Osteocyte (in vitro differentiated cells): ENCODE measurements around the gene EXOSC3. TPM values are rescaled to one million over a fixed set of nuclear protein-coding genes. Genes with fewer than 3 reads are reported as not detected.

ENCODE experiments used
- DNase-seq: peaks from one replicate; pipeline ENCODE4 v3.0.0; 2021; ENCODE audit warnings: mixed read lengths; ENCODE audit not compliant: unreplicated experiment; ENCODE audit errors: extremely low spot score
- H3K27ac Mint-ChIP-seq: one replicate; pipeline ENCODE4 v1.8.0; 2021; ENCODE audit warnings: mild to moderate bottlenecking, mixed read lengths; ENCODE audit not compliant: unreplicated experiment
- H3K27me3 Mint-ChIP-seq: one replicate; pipeline ENCODE4 v1.8.0; 2021; ENCODE audit warnings: mixed read lengths; ENCODE audit not compliant: unreplicated experiment
- H3K36me3 Mint-ChIP-seq: one replicate; pipeline ENCODE4 v1.8.0; 2021; ENCODE audit warnings: mixed read lengths; ENCODE audit not compliant: unreplicated experiment
- H3K4me1 Mint-ChIP-seq: one replicate; pipeline ENCODE4 v1.8.0; 2021; ENCODE audit warnings: mixed read lengths; ENCODE audit not compliant: unreplicated experiment
- H3K4me3 Mint-ChIP-seq: one replicate; pipeline ENCODE4 v1.8.0; 2021; ENCODE audit warnings: mild to moderate bottlenecking, moderate library complexity, mixed read lengths; ENCODE audit not compliant: unreplicated experiment
- H3K9me3 Mint-ChIP-seq: one replicate; pipeline ENCODE4 v1.8.0; 2021; ENCODE audit warnings: mixed read lengths; ENCODE audit not compliant: unreplicated experiment
- CTCF ChIP-seq: fragments of 200-600 bp; sonication (generic); IDR thresholded peaks from 2 replicates; pipeline ENCODE4 v1.5.0; 2021; ENCODE audit warnings: antibody characterized with exemption, mild to moderate bottlenecking, moderate library complexity
- total RNA-seq: library from RNA; stranded (reverse); gene quantifications from 2 replicates; pipeline ENCODE4 v1.2.1, GENCODE V29; 2021

EXOSC3 gene
- total RNA-seq, 1 donor from 2014 or later = 31.6 TPM

DNA sequence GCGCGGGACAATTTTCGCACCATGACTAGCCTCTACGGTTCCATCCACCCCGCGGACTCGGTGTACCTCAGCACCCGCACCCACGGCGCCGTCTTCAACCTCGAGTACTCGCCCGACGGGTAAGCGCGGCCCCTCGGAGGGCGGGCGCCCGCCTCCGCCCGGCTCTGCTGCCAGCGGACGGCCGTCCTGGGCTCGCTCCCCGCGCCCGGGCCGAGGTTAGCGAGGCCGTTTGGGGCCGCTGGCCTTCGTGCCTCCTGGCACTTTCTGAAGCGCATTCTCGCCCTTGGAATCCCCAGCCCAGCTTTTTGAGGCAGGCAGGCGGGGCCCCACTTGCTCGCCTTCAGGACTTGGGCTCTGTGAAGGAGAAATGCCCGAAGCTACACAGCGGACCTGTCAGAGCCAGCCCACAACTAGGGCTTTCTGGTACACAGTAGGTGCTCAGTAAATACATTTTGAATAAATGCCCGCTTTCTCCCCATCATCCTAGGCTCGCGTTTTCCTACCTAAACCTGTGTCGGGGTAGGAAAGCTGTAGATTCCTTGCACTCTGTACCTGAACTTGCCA lies 16.5 kb upstream of the EXOSC3 start:
- peaks cover 5% of the 10 kb centered on the region for H3K36me3 Mint-ChIP-seq
- H3K27me3 Mint-ChIP-seq = no peaks in the 10 kb centered on the region
- H3K4me1 Mint-ChIP-seq = peaks cover 31% of the 10 kb centered on the region
- peak overlapping the region; percentile 80 for H3K27ac Mint-ChIP-seq
- DNase-seq = no peak
- H3K9me3 Mint-ChIP-seq = no peaks in the 10 kb centered on the region
- H3K4me3 Mint-ChIP-seq = peak overlapping the region; percentile 91
- TF ChIP-seq CTCF = no peak

DNA sequence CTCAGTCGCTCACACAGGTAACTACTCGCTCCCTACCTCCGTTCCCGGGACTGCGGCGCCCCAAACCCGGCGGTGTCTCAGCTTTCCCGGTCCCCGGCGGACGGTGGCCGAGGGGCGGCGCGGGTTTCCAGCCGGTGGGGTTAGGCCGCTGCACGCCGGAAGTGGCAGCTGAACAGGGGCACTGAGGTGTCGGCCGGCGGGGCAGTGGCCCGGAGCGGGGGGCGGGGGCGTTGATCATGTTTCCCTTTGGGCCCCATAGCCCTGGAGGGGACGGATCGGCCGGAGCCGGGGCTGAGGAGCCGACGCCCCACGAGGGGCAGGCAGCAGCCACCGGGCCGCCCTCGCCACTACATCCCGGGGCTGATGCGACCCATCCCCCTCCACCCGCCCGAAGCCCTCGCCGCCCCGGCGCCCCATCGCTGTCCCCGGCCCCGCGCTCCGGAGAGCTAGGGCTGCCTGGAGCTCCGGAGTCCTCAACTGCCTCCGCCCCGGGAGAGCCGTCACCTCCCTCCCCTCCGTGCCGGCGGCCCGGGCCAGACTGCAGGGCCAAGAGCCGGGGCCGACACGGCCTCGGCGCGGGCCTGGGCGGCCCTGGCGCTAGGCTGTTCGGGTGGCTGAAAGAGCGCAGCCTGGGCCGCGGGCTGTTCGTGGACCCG lies 15.9 kb upstream of the EXOSC3 start, which contains the start of gene DCAF10:
Gene DCAF10 (plus strand): TSS at position 167 of the 656 bp plus-strand sequence. CDS start 70 bp downstream, at position 237.
- peak within 1 kb of the TSS; percentile 91 for H3K4me3 Mint-ChIP-seq
- peak within 1 kb of the TSS; percentile 90 for H3K27ac Mint-ChIP-seq
- H3K36me3 Mint-ChIP-seq = peaks cover 5% of the 10 kb centered on the region
- no peak for TF ChIP-seq CTCF
- peak; percentile 96 for DNase-seq
- H3K4me1 Mint-ChIP-seq = peaks cover 31% of the 10 kb centered on the region
- H3K9me3 Mint-ChIP-seq = no peaks in the 10 kb centered on the region
- H3K27me3 Mint-ChIP-seq = no peaks in the 10 kb centered on the region

GRCh38 chr9:37798677-37799076 lies 13.8 kb upstream of the EXOSC3 start:
- no peak for TF ChIP-seq CTCF
- Mint-ChIP-seq H3K27ac (no peak overlapping the region), H3K27me3 (no peaks in the 10 kb centered on the region), H3K36me3 (no peaks in the 10 kb centered on the region), H3K4me1 (peaks cover 28% of the 10 kb centered on the region), H3K9me3 (no peaks in the 10 kb centered on the region), H3K4me3 (no peak overlapping the region)
- no peak for DNase-seq

GRCh38 chr9:37796232-37796631 lies 11.4 kb upstream of the EXOSC3 start:
- Mint-ChIP-seq H3K9me3 (no peaks in the 10 kb centered on the region), H3K4me3 (no peak overlapping the region), H3K36me3 (no peaks in the 10 kb centered on the region), H3K27me3 (no peaks in the 10 kb centered on the region), H3K4me1 (peaks cover 10% of the 10 kb centered on the region), H3K27ac (no peak overlapping the region)
- TF ChIP-seq CTCF = no peak
- no peak for DNase-seq

DNA sequence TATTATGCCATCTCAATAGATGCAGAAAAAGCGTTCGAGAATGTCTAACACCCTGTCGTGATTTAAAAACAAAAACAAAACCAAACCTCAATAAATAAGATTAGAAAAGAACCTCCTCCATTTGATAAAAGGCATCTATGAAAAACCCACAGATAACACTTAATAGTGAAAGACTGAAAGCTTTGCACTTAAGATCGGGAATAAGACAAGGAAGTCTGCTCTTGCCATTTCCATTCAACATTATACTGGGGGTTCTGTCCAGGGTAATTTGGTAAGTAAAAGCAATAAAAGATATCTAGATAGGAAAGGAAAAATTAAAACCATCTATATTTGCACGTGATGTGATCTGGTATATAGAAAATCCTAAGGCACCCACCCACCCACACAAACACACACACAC lies 7.3 kb upstream of the EXOSC3 start:
- H3K27me3 Mint-ChIP-seq = no peaks in the 10 kb centered on the region
- no peak overlapping the region for H3K27ac Mint-ChIP-seq
- no peak overlapping the region for H3K4me3 Mint-ChIP-seq
- no peak for DNase-seq
- no peaks in the 10 kb centered on the region for H3K9me3 Mint-ChIP-seq
- TF ChIP-seq CTCF = no peak
- no peaks in the 10 kb centered on the region for H3K36me3 Mint-ChIP-seq
- H3K4me1 Mint-ChIP-seq = no peaks in the 10 kb centered on the region
